Measurements from ENCODE around the gene CYP4A22.
"Not testable (repeated sequence)": the region's sequence is repeated elsewhere in the genome, so short reads cannot be mapped to it uniquely, and the experiment has no call there.

The CYP4A22 gene, protein sequence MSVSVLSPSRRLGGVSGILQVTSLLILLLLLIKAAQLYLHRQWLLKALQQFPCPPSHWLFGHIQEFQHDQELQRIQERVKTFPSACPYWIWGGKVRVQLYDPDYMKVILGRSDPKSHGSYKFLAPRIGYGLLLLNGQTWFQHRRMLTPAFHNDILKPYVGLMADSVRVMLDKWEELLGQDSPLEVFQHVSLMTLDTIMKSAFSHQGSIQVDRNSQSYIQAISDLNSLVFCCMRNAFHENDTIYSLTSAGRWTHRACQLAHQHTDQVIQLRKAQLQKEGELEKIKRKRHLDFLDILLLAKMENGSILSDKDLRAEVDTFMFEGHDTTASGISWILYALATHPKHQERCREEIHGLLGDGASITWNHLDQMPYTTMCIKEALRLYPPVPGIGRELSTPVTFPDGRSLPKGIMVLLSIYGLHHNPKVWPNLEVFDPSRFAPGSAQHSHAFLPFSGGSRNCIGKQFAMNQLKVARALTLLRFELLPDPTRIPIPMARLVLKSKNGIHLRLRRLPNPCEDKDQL

DNA sequence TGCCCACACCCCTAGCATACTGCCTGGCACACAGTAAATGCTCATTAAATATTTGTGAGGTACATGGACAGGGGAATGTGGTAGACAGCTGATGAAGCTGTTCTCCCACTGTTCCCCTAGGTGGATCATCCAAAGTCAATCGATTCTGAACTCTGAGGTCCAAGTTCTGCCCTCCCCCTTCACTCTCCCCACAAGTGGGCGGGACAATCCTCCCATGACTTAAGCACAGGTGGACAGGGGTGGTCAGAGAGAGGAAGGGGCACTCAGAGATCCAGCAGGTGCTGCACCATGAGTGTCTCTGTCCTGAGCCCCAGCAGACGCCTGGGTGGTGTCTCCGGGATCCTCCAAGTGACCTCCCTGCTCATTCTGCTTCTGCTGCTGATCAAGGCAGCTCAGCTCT is at the start of gene CYP4A22:
Gene CYP4A22 (plus strand): TSS at position 244 of the 400 bp plus-strand sequence. CDS start 45 bp downstream, at position 289.
- no peak within 1 kb of the TSS for H3K4me3 ChIP-seq (ENCODE audit: control insufficient read depth, low read depth, low read length)
- no peak for DNase-seq (ENCODE audit: low read depth)
- TF ChIP-seq, protein P1, sequence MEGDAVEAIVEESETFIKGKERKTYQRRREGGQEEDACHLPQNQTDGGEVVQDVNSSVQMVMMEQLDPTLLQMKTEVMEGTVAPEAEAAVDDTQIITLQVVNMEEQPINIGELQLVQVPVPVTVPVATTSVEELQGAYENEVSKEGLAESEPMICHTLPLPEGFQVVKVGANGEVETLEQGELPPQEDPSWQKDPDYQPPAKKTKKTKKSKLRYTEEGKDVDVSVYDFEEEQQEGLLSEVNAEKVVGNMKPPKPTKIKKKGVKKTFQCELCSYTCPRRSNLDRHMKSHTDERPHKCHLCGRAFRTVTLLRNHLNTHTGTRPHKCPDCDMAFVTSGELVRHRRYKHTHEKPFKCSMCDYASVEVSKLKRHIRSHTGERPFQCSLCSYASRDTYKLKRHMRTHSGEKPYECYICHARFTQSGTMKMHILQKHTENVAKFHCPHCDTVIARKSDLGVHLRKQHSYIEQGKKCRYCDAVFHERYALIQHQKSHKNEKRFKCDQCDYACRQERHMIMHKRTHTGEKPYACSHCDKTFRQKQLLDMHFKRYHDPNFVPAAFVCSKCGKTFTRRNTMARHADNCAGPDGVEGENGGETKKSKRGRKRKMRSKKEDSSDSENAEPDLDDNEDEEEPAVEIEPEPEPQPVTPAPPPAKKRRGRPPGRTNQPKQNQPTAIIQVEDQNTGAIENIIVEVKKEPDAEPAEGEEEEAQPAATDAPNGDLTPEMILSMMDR (IDR thresholded peaks at IDR 0.05; ENCODE audit: control insufficient read depth, insufficient read depth, low read depth, low read length, missing control alignments) = no peak

DNA sequence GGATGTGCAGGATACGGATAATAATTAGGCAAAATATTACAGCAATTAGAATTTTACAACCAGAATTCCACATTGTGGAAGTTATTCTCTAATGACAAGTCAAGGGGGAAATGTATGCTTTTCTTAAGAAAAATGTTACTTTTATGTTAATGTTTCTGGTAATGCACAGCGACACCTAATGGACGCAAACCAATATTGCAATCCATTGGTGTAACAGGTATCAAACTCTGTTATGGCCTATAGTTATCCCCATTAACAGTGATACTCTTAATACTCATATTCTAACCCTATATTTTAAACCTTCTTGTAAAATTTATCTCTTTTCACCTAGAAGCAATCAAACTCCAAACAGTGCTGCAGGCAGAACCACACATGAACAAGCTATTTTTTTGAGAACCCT is 47.9 kb upstream of the CYP4A22 start:
- not testable (repeated sequence) for DNase-seq (ENCODE audit: low read depth); H3K4me3 ChIP-seq (ENCODE audit: control insufficient read depth, low read depth, low read length)
- TF ChIP-seq, protein P1 (IDR thresholded peaks at IDR 0.05; ENCODE audit: control insufficient read depth, insufficient read depth, low read depth, low read length, missing control alignments) = peak; percentile 35

DNA sequence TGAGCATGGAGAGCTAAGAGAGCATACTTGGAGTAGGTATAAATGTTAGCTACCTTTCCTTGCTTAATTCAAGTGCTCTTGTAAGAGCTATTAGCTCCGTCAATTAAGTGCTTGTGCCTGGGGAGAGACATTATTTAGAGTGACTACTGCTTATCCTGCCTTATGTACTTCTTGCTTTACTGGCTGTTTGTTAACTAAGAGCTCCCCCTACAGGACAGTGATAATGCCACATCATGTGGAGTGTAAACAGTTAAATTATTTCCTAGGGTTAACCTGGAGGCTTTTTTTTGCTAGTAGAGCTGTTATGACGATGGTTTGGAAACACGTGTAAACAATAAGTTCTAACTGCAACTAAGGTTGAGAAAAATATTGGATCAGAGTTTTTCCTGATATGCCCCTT is 45.8 kb upstream of the CYP4A22 start:
- not testable (repeated sequence) for DNase-seq (ENCODE audit: low read depth); H3K4me3 ChIP-seq (ENCODE audit: control insufficient read depth, low read depth, low read length)
- TF ChIP-seq, protein P1 (IDR thresholded peaks at IDR 0.05; ENCODE audit: control insufficient read depth, insufficient read depth, low read depth, low read length, missing control alignments) = peak; percentile 11

DNA sequence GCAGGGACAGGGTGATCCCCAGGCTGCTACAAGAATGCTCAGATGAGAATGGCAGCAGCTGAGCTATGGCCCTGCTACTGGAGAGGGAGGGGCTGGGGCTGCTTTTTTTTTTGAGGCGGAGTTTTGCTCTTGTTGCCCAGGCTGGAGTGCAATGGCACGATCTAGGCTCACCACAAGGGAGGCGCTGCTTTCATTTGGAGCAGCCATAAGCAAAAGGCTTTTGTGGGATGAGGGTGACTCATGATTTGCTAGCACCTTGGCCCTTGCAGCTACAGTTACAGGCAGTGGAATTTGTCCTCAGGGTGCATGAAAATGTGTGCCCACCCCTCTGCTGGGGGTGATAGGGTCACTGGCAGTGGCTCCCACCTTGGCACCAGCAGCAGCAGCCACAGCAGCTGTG is 32.4 kb upstream of the CYP4A22 start:
- no peak for DNase-seq (ENCODE audit: low read depth)
- TF ChIP-seq, protein P1 (IDR thresholded peaks at IDR 0.05; ENCODE audit: control insufficient read depth, insufficient read depth, low read depth, low read length, missing control alignments) = no peak
- no peak overlapping the region for H3K4me3 ChIP-seq (ENCODE audit: control insufficient read depth, low read depth, low read length)

DNA sequence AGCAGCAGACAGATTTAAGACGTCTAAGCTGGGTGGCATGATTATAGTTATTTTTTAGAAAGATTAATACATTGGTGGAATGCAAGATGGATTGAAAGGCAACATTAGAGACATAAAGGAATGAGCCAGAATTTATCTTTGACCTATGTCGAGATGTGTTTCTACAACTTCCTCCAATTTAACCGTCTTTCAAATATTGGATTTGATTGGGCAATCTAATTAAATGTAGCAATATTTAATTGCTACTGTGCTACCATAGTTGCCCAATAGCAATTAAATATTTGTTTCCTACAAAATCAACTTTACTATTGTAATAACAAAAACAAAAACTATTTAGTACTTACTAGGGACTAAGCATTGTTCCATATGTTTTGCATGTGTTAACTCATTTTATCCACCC is 30.4 kb upstream of the CYP4A22 start:
- TF ChIP-seq, protein P1 (IDR thresholded peaks at IDR 0.05; ENCODE audit: control insufficient read depth, insufficient read depth, low read depth, low read length, missing control alignments) = no peak
- H3K4me3 ChIP-seq (ENCODE audit: control insufficient read depth, low read depth, low read length) = no peak overlapping the region
- DNase-seq (ENCODE audit: low read depth) = no peak

DNA sequence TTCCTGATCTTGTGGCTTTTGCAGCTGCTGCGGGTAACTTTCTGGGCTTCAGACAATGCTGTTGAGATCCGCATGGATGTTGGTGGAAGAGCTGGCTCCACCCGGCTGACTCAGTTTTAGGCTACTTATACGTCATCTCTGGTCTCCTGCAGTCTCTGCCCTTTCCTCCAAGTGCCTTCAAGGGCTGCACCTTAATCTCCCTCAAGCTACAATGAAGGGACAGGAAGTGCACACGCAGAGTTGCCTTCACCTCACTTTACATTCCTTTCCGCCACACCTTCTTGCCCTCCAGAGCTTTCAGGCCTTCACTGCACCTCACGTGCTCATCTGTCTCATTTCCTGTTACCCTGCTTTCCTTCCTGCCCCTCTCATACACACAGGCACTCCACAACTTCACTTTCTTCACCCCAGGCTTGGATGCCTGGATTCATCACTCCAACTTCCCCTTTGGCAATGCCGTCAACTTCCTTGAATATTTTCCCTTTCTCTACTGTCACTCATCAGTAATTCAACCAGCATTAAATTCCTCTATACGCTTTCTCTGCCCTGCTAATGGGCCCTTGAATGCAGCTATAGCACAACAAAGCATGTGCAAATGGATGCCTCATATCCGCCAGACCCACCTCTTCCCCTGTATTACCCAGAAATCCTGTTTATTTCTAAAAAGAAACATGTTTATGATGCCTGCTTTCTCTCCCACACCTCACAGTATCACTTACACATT is 29.2 kb upstream of the CYP4A22 start:
- not testable (repeated sequence) for H3K4me3 ChIP-seq (ENCODE audit: control insufficient read depth, low read depth, low read length); DNase-seq (ENCODE audit: low read depth)

DNA sequence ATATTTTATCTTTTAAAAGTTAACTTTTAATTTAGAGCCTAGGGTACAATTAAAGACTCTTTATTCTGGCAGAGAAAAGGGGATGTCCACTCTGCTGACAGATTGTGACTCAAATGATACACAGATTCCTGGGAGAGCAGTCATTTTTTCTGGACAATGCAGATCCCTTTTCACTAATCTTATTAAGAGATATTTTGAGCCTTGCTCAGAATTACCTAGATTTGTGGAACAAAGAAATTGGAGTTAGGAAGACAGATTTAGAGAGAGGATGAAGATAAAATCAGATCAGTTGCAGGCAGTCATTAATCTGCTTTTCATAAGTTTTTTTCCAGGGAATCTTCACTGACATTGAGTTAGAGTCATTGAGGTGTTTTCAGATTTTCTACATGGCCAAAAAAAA is 27.8 kb upstream of the CYP4A22 start:
- DNase-seq (ENCODE audit: low read depth); H3K4me3 ChIP-seq (ENCODE audit: control insufficient read depth, low read depth, low read length): not testable (repeated sequence)

Measured in AG09309 (cell line).